Stimulated activated CD4-positive, alpha-beta T cell treated with anti-CD3 and anti-CD28 coated beads, Interleukin-2, amount 100 ng/mL, for 24 hours (primary cell): ENCODE results near the gene LRRTM4.
"Not testable (repeated sequence)": the region's sequence is repeated elsewhere in the genome, so short reads cannot be mapped to it uniquely, and the experiment has no call there.

Experiments
- DNase-seq, 2 donors: peaks; one replicate each; pipeline ENCODE4 v3.0.0-alpha.2; 2020

The LRRTM4 gene

DNA sequence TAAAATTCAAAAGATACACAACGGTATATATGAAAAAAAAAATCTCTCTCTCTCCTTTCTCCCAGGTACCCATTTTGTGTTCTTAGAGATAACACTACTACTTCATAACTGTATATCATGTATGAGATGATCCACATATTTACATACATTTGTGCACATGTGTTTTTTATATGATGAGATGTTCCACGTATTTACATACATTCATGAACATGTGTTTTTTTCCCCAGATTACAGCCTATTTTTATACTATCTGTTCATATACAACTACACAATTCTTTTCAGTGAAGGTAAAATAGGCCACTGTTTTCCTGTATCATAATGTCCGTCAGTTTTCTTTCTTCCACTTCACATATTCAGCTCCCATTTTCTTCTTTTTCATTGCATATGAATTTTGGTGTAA, 808.9 kb downstream of the LRRTM4 start:
- DNase-seq, result no peak

DNA sequence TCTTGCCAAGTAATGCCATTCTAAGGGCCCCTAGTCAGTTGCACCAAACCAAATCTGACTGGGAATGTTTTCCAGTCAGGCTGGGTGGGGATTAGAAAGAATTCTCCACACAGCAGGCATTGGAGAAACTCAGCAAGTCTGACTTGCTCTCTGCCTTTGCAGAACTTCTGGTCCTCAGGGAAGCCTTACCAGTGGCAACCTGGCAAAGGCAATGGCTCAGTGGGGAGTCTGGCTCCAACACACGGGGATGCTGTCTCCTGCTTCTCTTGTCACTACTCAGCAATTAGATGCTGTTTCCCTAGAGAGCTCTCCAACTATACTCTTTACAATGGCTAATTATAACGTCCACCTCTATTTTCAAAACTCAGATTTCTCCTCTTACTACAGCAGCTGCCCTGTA, 810.7 kb downstream of the LRRTM4 start:
- no peak for DNase-seq

DNA sequence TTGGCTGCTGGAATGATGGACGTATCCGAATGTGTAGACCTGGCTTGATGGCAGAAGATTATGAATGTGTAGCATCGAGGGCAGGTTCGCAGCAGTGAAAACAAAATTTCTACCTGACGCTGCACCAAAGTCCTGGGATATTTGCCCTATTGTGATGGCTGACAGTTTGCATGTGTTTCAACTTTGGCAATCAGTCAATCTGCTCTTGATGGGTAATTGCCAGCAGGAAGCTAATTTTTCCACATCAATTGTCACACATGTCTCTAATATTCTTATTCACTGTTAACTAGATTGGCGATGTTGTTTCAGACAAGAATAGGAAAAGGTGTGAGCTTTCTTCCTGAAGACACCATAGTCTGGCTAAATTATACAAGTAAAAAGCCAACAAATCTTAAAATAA, 821.3 kb downstream of the LRRTM4 start:
- no peak for DNase-seq

DNA sequence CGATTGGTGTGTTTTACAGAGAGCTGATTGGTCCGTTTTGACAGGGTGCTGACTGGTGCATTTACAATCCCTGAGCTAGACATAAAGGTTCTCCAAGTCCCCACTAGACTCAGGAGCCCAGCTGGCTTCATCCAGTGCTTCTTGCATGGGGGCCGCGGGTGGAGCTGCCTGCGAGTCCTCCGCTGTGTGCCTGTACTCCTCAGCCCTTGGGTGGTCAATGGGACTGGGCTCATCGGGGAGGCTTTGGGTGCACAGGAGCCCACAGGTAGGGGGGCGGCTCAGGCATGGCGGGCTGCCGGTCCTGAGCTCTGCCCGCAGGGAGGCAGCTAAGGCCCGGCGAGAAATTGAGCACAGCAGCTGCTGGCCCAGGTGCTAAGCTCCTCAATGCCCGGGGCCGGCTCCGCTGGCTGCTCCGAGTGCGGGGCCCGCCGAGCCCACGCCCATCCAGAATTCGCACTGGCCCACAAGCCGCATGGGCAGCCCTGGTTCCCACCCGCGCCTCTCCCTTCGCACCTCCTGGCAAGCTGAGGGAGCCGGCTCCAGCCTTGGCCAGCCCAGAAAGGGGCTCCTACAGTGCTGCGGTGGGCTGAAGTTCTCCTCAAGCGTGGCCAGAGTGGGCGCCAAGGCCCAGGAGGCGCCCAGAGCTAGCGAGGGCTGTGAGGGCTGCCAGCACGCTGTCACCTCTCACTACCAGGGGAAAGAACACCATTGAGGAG, 824.0 kb downstream of the LRRTM4 start:
- DNase-seq, result not testable (repeated sequence)
